ENCODE results near the gene MT2A. TPM values are rescaled to one million over a fixed set of nuclear protein-coding genes. Genes with fewer than 3 reads are reported as not detected.

MT2A gene
- total and polyA plus RNA-seq, 2 of the 4 experiments (the other 2 are of a cell fraction): 25.5 to 621 TPM

- dilution Hi-C loops (cut with HindIII; ENCODE audit: low sequenced_read_pairs, unreplicated experiment) (no loop called here), in situ Hi-C loops (cut with MboI; ENCODE audit: low sequenced_read_pairs) (no loop called here), intact Hi-C loops (cut with micrococcal nuclease) (no loop called here)
- peaks cover 2 to 32% of the 10 kb centered on the region in 2 experiments; a peak in 2 of 4 replicates for H3K79me1 ChIP-seq (ENCODE audit: low read depth in 1 of 2, low read length in 2 of 2)
- peak overlapping the region; percentile 73 for H2BK20ac ChIP-seq (ENCODE audit: low read depth, low read length)
- peak; percentile 57 for DNase-seq
- H3K18ac ChIP-seq (ENCODE audit: low read depth, low read length): peak overlapping the region; percentile 22
- no peaks in the 10 kb centered on the region for H3K9me3 ChIP-seq (ENCODE audit: control insufficient read depth, insufficient read depth, low read length)
- H3K14ac ChIP-seq (replicated peaks; ENCODE audit: low read depth, low read length): peak overlapping the region; percentile 78
- no peaks in the 10 kb centered on the region for H3K27me3 ChIP-seq (ENCODE audit: control insufficient read depth, insufficient read depth, low read length)
- 14% methylated on average over 16 of the region's 41 CpGs; no CpG with 5 or more reads in 1 of the 2 experiments for WGBS, 2 experiments (ENCODE audit: extremely low coverage in 2 of 2, insufficient read length in 1 of 2)
- CTCF ChIA-PET: interaction anchor here (0.9 to 1.3 kb wide), 2 partner anchors 56 to 85 kb away, joined by 3 read pairs; no protein-coding TSS in a partner anchor
- H2AK5ac ChIP-seq (ENCODE audit: low read depth, low read length): peak overlapping the region; percentile 97
- H2AK9ac ChIP-seq (replicated peaks; ENCODE audit: low read depth, low read length, poor library complexity): peak overlapping the region; percentile 77
- peak overlapping the region; percentile 74 for H3K4me2 ChIP-seq (ENCODE audit: low read depth, low read length)
- peak overlapping the region; percentile 19; the same call in 1 of the 2 replicates for H3K4me3 ChIP-seq (ENCODE audit: insufficient read depth, low read depth, low read length)
- peak overlapping the region; percentile 85 for H3K27ac ChIP-seq (ENCODE audit: insufficient read depth, low read length)
- H3K56ac ChIP-seq (ENCODE audit: extremely low read depth, insufficient read depth, low read length): peak overlapping the region; percentile 47; the same call in 1 of the 2 replicates
- no TSS peak for BruUV-seq (replicated peaks)
- H4K8ac ChIP-seq (ENCODE audit: low read depth in 2 of 2, low read length in 2 of 2): peak overlapping the region; percentile 72 to 87; a peak in 3 of 4 replicates
- POLR2A ChIA-PET (ENCODE audit: unreplicated experiment): interaction anchor here (0.5 to 1.0 kb wide), 2 partner anchors 8 to 10 kb away, joined by 3 to 12 read pairs; partner anchors contain the start of gene MT1E
- H3K4ac ChIP-seq (ENCODE audit: low read depth, low read length): peak overlapping the region; percentile 89
- peak; percentile 80 for ATAC-seq (ENCODE audit: low read depth)
- peak overlapping the region; percentile 53 for H3K23ac ChIP-seq (ENCODE audit: low read depth, low read length)
- no peak for TF ChIP-seq CTCF (conservative IDR thresholded peaks at IDR 0.05; ENCODE audit: low read depth, low read length)
- no peak for TF ChIP-seq MAZ (IDR thresholded peaks at IDR 0.05; ENCODE audit: borderline replicate concordance, low read depth, low read length)
- no peak for TF ChIP-seq CHD1 (IDR thresholded peaks at IDR 0.05; ENCODE audit: low read depth, low read length)
- TF ChIP-seq BHLHE40 (IDR thresholded peaks at IDR 0.05; ENCODE audit: low read depth, low read length): no peak
- no peak for TF ChIP-seq CEBPB (IDR thresholded peaks at IDR 0.05; ENCODE audit: low read depth, low read length)
- TF ChIP-seq SMC3 (IDR thresholded peaks at IDR 0.05; ENCODE audit: low read depth, low read length): no peak
- H3K4me1 ChIP-seq (ENCODE audit: control insufficient read depth, insufficient read depth, low read length): peaks cover 17% of the 10 kb centered on the region
- peak overlapping the region; percentile 94 for H2AFZ ChIP-seq (replicated peaks; ENCODE audit: low read length, poor library complexity)
- peak overlapping the region; percentile 86 for H4K5ac ChIP-seq (ENCODE audit: low read depth, low read length)
- peak overlapping the region; percentile 97; the same call in 2 of the 3 replicates for H2BK15ac ChIP-seq (ENCODE audit: low read depth, low read length)
- H4K91ac ChIP-seq (ENCODE audit: insufficient read depth, low read depth, low read length): peak overlapping the region; percentile 75
- peak overlapping the region; percentile 66 for H3K9ac ChIP-seq (ENCODE audit: low read depth, low read length)
- peaks cover 15% of the 10 kb centered on the region for H3K9me1 ChIP-seq (ENCODE audit: insufficient read depth, low read length)
- H2BK120ac ChIP-seq (ENCODE audit: low read depth, low read length): peak overlapping the region; percentile 73
- H3K36me3 ChIP-seq (ENCODE audit: control insufficient read depth, insufficient read depth, low read length): no peaks in the 10 kb centered on the region
- no peaks in the 10 kb centered on the region for H4K20me1 ChIP-seq (ENCODE audit: insufficient read depth, low read length)
- H2BK5ac ChIP-seq (ENCODE audit: low read depth, low read length, poor library complexity, severe bottlenecking): peak overlapping the region; percentile 85
Observed at GRCh38 chr16:56617212-56618085, 9.1 kb downstream of the MT2A start.
